ENCODE measurements around the gene DGCR2.
"Not testable (repeated sequence)": the region's sequence is repeated elsewhere in the genome, so short reads cannot be mapped to it uniquely, and the experiment has no call there.

Gene DGCR2

DNA sequence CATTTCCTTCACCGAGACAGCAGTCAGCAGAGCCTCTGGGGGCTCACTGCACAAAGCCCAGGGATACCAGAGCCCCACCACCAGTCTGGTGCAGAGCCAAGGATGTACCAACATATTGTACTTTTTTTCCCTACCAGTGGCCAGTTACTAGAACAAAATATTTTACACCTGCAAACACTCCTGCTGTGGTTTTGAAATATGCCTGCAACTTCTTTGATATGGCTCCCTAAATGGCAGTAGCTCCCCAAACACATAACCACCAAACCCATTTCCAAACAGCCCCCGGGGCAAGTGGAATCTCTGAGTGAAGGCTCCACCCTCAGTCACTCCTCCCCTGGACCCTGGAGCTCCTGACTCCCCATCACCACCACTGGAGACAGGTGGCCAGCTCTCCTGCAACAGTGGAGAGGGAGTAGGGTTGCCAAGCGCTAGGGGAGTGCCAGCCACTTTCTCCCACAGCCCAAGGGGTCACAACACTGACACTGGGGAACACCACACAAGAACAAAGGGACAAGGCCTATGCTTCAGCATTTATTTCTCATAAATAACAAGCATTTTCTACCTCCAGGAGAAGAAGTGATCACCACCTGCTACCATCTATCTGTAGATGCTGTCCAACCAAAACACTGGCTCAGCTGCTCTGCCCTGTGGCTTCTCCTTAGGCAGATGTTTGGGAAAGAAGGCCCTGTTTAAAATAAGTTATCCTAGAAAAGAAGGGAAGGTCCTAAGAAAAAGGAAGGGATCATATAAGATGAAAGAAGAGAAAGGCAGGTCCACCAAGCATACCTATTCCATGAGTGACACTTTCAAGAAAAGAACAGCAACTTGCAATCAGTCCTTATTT lies 15.1 kb downstream of the DGCR2 start:
- FAIRE-seq, result no peak

DNA sequence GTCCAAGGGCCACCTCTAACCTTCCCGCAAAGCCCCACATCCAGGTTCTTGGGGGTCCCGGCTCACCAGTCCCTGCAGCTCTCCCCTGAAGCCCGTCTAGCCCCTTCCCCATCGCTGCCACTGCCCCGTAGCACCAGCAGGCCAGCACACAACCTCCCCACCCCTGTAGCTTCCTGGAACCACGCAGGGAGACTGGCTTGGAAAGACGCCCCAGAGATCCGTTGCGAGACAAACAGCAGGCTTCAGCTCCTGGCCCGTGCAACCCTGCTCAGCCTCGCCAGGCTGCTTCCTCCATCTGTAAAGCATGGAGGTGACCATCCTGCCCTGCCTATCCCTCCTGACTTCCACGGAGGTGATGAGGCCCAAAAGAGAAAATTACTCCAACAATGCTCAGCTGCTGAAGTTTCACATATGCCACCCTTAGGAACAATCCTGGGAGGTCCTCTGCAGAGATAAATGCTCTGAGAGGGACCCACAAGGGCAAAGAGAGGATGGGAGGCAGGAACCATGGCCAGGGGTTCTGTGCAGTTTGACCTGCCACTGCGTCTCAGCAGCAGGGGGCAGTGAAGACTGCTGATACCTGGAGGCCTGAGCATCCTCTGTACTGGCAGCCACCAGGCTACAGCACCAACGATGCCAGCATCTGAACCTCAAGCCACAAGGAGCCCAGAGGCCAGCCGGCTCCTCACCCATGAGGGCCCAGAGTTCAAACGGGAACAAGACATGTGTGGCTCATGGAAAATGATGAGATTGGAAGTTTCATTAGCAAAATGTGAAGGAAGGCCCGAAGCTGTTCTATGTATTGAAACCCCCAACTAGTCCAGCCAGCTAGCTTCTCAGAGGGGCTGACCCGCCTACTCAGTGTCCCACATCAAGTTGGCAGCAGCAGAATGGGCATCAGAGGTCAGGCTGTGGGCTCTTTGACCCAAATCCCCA lies 16.1 kb downstream of the DGCR2 start:
- FAIRE-seq, result no peak

DNA sequence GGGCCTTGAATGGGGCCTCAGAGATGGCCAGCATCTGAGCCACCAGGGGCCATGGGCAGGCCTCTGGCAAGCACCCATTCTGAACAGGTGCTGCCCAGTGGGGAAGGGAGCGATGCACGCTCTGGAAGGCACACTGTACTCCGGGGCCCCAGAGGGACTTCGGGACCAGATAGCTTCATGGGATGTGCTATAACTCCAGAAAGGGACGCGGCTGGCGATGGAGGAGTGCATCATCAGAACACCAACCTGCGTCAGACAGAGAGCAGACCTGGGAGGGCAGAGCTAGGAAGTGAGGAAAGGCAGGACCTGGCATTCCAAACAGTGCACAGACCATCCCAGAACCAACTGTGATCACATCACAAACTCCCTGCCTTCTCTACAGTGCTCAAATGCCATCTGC lies 16.8 kb downstream of the DGCR2 start:
- no peak for FAIRE-seq

DNA sequence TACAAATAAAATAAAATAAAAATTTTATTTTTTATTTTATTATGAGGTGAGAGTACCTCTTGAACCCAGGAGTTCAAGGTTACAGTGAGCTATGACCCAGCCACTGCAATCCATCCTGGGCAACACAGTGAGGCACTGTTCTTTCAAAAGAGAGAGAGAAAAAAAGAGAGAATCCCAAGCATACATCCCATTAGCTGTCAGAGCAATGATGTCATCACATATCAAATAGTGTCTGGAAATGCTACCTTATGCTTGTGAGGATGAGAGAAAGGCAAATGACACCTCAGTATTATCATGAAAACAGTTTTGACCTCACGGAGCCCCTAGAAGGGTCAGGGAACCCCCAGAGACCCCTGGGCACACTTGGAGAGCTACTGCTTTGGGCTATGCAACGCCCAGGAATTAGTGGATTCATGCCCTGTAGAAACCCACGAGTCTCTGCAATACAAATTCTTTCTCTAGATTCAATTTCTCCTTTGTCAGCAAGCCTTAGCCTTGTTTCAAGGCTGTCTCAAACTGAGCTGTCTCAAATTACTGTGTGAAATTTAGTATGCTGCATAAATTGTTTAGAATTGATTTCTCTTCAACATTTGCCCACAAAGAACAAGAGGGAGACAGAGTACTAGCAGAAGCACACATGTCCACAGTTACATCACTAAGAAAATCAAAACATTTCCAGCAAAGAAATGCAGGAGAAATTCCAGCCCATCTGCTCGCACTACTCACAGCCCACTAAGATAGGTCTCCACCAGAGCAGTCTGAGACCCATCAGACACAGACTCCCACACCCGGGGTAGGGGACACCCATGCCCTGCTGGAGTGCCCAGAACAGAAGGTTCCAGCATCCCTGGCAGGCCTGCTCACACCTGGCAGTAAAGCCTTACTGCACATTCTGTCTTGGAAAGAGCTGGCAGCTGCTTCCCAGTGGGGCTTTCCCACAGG lies 18.1 kb downstream of the DGCR2 start:
- FAIRE-seq, result no peak

DNA sequence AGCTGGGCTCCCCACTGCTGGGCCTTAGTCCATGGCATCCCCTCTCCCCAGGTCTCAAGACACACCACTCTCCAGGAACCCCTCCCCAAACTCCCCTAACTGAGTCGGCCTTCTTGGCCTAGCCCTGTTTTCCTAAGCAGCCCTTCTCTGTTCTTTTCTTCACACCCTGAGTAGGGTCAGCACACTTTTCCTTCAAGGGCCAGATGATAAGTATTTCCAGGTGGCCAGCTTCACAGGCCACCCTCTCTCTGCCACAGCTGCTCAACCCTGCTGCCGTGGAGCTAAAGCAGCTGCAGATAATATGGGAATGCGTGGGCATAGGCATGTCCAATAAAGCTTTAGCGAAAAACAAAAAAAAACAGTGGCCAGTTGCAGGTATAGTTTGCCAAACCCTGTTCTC lies 24.1 kb downstream of the DGCR2 start:
- FAIRE-seq, result no peak

DNA sequence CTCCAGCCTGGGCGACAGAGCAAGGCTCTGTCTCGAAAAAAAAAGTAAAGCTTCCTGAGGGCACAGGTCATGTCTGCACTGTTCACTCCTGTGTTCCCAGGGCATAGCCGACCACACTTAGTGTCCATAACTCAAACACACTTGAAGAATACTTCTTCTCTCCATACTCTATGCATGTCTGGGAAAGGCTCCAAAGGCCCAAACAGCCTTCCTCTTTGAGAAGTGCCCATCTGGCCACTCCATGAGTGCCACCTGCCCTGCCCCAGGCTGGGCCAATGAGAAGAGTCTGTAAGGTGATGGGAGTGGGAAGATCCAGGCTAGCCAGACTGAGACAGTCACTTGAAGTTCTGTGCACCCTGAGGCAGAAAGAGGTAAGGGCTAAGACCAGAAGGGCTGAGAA lies 24.7 kb downstream of the DGCR2 start:
- no peak for FAIRE-seq

DNA sequence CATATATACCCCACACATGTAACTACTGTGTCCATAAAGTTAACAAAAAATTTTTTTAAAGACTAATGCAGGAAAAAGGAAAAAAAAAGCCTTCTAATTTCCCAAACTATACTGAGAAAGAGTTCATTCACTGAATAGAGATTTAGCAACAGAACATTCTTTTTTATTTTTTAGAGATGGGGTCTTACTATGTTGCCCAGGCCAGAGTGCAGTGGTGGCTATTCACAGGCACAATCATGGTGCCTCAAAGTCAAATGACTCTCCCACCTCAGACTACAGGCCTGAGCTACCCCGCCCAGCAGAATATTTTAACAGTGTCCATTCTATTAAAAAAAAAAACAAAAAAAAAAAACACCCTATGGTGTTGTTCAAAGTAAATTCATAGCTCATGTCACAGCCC lies 25.7 kb downstream of the DGCR2 start:
- FAIRE-seq, result no peak

DNA sequence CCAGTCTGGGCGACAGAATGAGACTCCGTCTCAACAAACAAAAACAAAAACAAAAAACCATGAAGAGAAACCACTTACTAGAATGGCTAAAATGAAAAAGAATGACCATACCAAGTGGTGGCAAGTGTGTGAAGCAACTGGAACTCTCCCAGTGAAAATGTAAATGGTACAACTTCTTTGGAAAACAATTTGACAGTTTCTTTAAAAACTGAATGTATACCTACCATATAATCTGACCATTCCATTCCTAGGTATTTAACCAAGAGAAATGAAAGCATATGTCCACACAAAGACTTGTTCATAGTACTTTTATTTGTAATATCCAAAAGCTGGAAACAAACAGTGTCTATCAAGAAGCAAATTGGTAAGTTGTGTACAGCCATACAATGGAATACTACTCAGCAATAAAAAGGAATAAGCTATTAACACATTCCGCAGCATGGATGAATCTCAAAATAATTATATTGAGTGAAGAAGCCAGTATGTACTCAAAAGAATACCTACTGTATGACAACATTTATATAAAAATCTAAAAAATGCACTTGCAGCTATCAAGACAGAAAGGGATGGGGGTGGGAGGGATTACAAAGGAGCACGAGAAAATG lies 27.7 kb downstream of the DGCR2 start:
- no peak for FAIRE-seq

DNA sequence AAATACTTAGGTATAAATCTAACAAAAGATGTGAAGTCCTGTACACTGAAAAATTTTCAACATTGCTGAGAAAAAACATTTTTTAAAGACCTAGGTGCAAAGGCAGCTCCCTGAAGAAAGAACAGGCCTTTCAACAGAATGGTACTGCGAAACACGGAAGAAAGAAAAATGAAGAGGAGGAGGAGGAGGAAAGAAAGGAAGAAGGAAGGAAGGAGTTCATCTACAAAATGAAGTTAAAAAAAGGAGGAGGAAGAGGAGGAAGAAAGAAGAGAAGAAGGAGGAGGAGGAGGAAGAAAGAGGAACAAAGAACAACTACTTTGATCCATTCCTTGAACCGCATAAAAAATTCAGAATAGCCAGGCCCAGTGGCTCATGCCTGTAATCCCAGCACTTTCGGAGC lies 29.5 kb downstream of the DGCR2 start:
- no peak for FAIRE-seq

DNA sequence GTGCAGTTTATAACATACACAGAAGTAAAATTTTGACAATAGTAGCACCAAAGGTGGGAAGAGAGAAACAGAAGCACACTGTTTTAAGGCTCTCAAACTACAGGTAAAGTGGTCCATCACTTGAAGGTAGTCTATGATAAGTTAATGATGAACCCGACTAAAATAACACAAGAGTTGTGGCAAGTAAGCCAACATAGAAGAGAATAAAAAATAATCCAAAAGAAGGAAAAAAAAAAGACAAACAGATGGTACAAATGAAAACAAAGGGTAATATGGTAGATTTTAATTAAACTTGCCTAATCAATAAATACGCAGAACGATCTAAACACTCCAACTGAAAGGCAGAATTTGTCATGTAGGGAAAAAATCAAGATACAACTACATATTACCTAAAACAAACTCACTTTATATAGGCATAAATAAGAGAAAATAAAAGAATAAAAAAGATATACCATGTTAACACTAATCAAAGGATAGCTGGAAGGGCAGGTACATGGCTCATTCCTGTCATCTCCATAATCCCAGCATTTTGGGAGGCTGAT lies 31.6 kb downstream of the DGCR2 start:
- FAIRE-seq, result no peak

DNA sequence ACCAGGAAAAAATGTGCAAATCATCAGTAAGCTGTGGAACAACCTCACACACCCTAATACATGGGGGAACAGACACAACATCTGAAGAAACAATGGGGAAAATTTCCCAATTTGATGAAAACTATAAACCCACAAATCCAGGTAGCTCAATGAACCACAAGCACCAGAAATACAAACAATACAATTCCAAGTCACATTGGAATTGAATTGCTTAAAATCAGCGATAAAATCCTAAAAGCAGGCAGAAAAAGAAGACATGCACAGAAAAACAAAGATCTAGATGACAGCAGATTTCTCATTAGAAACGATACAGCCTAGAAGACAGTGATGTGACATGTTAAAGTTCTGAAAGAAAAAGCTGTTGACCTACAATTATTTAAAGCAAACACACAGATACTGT lies 32.0 kb downstream of the DGCR2 start:
- FAIRE-seq, result no peak

DNA sequence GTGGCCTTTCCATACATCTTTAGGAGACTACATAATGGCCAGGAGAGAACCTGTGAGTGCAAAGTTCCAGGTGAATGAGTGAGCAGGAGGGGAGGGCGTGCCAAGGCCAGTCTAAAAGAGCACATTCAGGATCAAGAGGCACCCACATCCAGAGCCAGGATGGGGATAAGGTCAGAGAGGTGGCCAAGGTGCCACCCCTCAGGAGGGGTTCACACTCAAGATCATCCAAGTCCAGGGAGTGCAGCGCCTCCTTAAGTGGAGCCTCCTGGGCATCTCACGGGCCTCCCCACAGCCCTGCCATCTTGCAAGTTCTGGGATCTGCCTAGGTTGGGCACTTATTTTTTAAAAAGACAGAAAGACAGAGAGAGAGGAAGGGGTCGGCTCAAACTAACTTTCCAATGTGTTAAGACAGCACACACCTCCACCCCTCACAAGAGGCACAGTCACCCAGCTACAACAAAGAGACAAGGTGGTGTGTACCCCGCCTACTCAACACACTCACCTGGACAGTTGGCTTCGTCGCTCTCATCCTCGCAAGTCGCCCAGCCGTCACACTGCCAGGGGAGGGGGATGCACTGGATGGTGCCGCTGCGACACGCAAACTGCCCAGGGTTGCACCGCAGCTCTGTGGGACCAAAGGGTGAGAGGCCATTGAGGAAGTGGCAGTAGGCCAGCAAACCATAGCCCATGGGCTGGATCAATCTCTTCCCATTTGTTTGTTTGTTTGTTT lies 33.2 kb downstream of the DGCR2 start:
- FAIRE-seq, result no peak

DNA sequence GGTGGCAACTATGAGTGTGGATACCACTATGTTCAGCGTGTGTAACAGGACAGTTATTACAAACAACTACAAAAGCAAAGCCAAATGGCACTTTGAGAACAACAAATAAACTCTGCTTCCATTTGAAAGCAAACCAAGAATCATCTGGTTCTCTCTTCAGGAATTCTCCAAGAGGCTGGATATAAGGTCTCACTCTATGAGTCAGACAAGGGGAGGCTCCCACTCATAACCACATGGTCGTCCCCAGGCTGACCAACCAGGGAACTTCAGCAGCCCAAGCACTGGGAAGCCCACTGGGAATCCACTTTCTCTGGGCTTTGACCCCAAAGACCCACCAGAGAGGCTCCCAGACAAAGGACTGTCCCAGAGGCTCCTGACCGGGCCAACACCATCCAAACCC lies 35.3 kb downstream of the DGCR2 start:
- FAIRE-seq, result no peak

DNA sequence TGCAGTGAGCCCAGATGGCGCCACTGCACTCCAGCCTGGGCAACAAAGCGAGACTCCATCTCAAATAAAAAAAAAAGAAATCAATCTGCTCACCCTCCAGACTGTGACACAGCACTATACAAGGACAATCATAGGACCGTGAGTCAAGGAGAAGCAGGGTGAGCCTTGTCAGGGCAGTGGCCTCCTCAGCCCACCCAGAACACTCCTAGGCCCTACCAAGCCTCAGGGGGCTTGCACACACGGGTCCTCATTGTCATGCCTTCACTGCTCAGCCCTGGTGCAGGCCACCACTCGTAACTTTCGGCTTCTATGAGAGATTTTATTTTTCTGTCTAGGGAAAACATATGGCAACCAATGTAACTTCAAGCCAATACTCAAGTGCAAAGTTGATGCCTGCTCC lies 35.8 kb downstream of the DGCR2 start:
- FAIRE-seq, result no peak

DNA sequence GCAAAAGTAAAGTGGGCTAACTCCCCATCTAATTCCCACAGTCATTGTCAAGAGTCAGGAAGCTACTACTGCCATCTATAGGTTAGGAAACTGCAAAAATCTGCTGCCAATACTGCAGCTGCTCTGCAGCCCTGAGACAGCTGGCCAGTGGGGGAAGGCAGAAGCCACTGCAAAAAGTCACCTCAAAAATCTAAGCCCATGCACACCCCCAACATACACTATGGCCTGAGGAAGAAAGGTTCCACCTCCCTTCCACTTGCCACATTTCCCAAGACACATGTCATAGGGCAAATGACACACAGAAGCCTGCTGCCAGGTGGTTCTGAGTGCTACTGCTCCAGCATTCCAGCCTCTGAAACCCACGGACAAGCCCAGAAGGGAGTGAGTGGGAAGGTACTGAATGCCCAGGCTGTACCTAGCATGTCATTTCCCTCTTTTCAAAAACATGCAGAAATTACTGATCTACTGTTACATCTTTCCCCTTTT lies 36.9 kb downstream of the DGCR2 start:
- FAIRE-seq, result no peak

DNA sequence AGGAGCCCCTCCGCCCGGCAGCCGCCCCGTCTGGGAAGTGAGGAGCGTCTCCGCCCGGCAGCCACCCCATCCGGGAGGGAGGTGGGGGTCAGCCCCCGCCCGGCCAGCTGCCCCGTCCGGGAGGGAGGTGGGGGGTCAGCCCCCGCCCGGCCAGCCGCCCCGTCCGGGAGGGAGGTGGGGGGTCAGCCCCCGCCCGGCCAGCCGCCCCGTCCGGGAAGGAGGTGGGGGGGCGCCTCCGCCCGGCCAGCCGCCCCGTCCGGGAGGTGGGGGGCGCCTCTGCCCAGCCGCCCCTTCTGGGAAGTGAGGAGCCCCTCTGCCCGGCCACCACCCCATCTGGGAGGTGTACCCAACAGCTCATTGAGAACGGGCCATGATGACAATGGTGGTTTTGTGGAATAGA lies 37.6 kb downstream of the DGCR2 start:
- not testable (repeated sequence) for FAIRE-seq

DNA sequence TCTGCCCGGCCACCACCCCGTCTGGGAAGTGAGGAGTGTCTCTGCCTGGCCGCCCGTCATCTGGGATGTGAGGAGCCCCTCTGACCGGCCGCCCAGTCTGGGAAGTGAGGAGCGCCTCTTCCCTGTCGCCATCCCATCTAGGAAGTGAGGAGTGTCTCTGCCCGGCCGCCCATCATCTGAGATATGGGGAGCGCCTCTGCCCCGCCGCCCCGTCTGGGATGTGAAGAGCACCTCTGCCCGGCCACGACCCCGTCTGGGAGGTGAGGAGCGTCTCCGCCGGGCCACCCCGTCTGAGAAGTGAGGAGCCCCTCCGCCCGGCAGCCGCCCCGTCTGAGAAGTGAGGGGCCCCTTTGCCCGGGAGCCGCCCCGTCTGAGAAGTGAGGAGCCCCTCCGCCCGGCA lies 38.1 kb downstream of the DGCR2 start:
- FAIRE-seq, result not testable (repeated sequence)

DNA sequence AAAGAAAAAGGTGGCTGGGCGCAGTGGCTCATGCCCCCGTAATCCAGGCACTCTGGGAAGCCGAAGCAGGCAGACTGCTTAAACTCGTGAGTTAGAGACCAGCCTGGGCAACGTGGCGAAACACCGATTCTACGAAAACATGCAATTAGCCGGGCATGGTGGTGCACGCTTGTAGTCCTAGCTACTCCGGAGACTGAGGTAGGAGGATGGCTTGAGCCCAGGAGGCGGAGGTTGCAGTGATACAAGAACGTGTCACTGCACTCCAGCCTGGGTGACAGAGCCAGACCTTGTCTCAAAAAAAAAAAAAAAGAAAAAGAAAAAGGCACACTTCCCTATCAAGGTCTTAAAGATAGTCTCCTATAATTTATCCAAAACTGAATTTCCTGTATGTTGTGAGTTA lies 39.4 kb downstream of the DGCR2 start:
- no peak for FAIRE-seq

DNA sequence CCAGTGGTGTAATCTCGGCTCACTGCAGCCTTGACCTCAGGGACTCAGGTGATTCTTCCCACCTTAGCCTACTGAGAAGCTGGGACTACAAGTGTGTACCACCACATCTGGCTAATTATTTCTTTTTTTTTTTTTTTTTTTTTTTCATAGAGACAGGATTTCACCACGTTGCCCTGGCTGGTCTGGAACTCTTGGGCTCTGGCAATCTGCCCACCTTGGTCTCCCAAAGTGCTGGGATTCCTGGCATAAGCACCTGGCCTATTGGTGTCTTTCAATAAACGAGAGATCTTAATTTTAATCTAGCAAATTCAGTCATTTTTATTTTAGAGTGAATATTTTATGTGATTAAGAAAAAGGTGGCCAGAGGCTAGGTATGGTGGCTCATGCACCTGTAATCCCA lies 40.1 kb downstream of the DGCR2 start:
- no peak for FAIRE-seq

DNA sequence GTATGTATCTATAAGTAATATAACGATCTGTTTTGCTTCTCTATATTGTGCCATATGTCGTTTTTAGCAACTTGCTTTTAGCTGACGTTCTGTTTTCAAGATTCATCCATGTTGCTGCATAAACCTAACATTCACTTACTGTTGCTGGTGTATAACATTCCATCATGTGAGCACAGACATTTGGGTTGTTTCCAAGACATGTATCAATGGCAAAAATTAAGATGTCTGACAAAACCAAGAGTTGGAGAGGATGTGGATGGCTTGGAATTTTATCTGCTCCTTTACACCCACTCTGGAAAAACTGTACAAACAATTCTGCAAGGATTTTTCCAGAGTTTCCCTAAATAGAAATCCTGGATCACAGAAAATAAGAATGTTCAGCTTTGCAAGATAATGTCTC lies 40.9 kb downstream of the DGCR2 start:
- no peak for FAIRE-seq

DNA sequence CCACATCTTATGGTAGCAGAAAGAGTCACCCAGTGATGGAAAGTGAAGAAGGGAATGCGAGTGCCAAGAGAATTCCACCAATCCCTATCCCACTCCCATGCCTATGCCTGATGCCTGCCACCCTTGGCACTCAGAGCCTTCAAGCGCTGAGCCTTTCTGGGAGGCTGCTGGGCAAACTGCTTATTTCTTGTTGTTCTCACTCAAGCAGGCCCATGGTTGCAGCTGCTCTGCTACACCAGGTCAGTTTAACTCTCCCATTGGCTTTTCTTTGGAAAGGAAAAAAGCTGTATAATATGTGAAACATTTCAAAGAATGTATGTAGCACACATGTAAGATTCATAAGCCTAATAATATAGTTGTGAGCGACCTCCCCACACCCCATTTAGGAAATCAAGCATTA lies 41.4 kb downstream of the DGCR2 start:
- no peak for FAIRE-seq

All from colon (tissue), 2 donors.